Stomach (tissue), 4 donors: ENCODE measurements around the gene OGN.

ENCODE experiments used
- POLR2A ChIP-seq, 4 donors: fragments of 450-650 bp; IDR thresholded peaks; one replicate each; pipeline ENCODE4 v1.6.1; 2016; ENCODE audit warnings: antibody characterized with exemption in 4 of 4, control low read depth in 2 of 4, mild to moderate bottlenecking in 1 of 4, moderate library complexity in 1 of 4
- TF ChIP-seq, protein P1 (sequence below), 7 experiments: fragments of 450-650 bp in 4 of 7; fragments of 200-600 bp in 3 of 7; sonication (generic) in 3 of 7; IDR thresholded peaks; one replicate each; pipeline ENCODE4 v1.5.1; 2016 to 2019; ENCODE audit warnings: antibody characterized with exemption in 7 of 7, control low read depth in 2 of 7, mild to moderate bottlenecking in 1 of 7

DNA sequence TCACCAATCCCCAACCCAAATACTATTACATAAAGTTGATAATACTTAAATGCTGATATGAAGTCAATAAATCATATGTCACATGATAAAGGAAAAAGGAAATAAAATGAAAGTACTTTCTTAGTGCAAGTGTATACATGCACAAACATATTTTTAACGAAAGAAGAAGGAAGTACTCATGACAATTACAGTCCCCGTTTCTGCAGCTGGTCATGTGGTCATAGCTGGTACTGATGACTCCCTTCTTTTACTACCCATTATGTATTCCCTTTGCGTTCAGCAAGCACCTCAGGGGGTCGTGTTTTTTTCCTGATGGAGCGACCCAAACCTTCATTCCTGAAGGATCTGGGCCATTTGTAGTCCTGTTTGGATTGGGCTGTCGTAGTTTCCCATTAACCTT, 51.3 kb downstream of the OGN start:
- TF ChIP-seq, protein P1, sequence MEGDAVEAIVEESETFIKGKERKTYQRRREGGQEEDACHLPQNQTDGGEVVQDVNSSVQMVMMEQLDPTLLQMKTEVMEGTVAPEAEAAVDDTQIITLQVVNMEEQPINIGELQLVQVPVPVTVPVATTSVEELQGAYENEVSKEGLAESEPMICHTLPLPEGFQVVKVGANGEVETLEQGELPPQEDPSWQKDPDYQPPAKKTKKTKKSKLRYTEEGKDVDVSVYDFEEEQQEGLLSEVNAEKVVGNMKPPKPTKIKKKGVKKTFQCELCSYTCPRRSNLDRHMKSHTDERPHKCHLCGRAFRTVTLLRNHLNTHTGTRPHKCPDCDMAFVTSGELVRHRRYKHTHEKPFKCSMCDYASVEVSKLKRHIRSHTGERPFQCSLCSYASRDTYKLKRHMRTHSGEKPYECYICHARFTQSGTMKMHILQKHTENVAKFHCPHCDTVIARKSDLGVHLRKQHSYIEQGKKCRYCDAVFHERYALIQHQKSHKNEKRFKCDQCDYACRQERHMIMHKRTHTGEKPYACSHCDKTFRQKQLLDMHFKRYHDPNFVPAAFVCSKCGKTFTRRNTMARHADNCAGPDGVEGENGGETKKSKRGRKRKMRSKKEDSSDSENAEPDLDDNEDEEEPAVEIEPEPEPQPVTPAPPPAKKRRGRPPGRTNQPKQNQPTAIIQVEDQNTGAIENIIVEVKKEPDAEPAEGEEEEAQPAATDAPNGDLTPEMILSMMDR (IDR thresholded peaks at IDR 0.05) = no peak
- TF ChIP-seq POLR2A (IDR thresholded peaks at IDR 0.05) = no peak
